Small intestine (tissue), 7 donors: Measurements from ENCODE around the gene COL4A2. TPM values are rescaled to one million over a fixed set of nuclear protein-coding genes. Genes with fewer than 3 reads are reported as not detected.

Experiments used
- DNase-seq, 2 donors: peaks; one replicate each; pipeline versions ENCODE4 v3.0.0 to v3.0.0-alpha.2; 2013
- FAIRE-seq: peaks from 2 replicates; lab custom pipeline; 2012; peaks lifted over from hg19 to GRCh38; lab: Jason Lieb, UNC
- H3K27ac ChIP-seq, 3 donors: one replicate each; pipeline ENCODE4 v1.5.1; 2013; ENCODE audit warnings: low read length in 2 of 3, mild to moderate bottlenecking in 2 of 3, control low read depth in 1 of 3, inconsistent platforms in 1 of 3, low read depth in 1 of 3, moderate library complexity in 1 of 3
- H3K27me3 ChIP-seq, 3 donors: one replicate each; pipeline ENCODE4 v1.6.1; 2013; ENCODE audit warnings: low read length in 3 of 3, inconsistent platforms in 1 of 3; ENCODE audit not compliant: control insufficient read depth in 3 of 3, insufficient read depth in 3 of 3
- H3K36me3 ChIP-seq, 3 donors: one replicate each; pipeline ENCODE4 v1.6.1; 2013; ENCODE audit warnings: low read length in 3 of 3, inconsistent platforms in 1 of 3, low read depth in 1 of 3, mild to moderate bottlenecking in 1 of 3, moderate library complexity in 1 of 3; ENCODE audit not compliant: control insufficient read depth in 3 of 3, insufficient read depth in 2 of 3
- H3K4me1 ChIP-seq, 3 donors: one replicate each; pipeline ENCODE4 v1.6.1; 2013; ENCODE audit warnings: low read length in 2 of 3, inconsistent platforms in 1 of 3, low read depth in 1 of 3, mild to moderate bottlenecking in 1 of 3, moderate library complexity in 1 of 3; ENCODE audit not compliant: control insufficient read depth in 3 of 3, insufficient read depth in 2 of 3
- H3K4me3 ChIP-seq, 3 donors: one replicate each; pipeline ENCODE4 v1.5.1; 2013; ENCODE audit warnings: low read length in 3 of 3, control low read depth in 1 of 3, inconsistent platforms in 1 of 3, low read depth in 1 of 3, mild to moderate bottlenecking in 1 of 3, moderate library complexity in 1 of 3
- H3K9me3 ChIP-seq, 2 donors: one replicate each; pipeline ENCODE4 v1.6.1; 2013; ENCODE audit warnings: low read depth in 1 of 2, low read length in 1 of 2; ENCODE audit not compliant: control insufficient read depth in 2 of 2, insufficient read depth in 1 of 2
- WGBS, 3 donors: extraction: QIAGEN DNeasy Blood & Tissue Kit; methylation state at CpG; one replicate each; pipeline ENCODE4 v1.1.7; 2013; 5-methylcytosine and 5-hydroxymethylcytosine counted together
- polyA plus RNA-seq, 4 donors: library from polyadenylated mRNA; stranded (reverse) in 3 of 4; unstranded in 1 of 4; fragments of 200-250 nt in 3 of 4; fragments of 120-200 nt in 1 of 4; gene quantifications; one replicate each; pipeline versions ENCODE4 v1.2.1 to v1.2.3, GENCODE V29; 2013
- donor health status: healthy with polysubstance abuse.
- donor health status: control.
- donor health status: control.
- donor health status: Bipolar disorder and iron deficiency.
- donor health status: healthy.

Gene COL4A2
- polyA plus RNA-seq, 4 donors: 42.3 to 120 (median 64.6) TPM

DNA sequence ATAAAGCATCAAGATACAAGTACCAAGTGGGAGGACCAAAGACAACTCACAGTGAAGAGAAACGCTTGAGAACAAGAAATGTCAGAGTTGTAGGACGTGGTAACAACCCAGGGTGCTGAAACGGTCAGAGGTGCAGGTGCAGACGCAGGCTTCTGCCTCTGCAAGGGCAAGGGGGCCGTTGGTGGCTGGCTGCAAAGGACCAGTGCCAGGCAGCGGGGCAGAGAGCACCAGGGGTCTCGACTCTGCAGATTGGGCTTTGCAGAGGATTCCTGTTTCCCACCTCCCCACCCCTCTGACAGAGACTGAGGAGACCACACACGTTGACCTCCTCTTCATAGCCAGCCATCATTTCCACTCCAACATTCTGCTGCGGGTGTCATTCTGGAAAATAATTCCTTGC lies 216.1 kb downstream of the COL4A2 start:
- Histone ChIP-seq H3K9me3 (no peaks in the 10 kb centered on the region), H3K36me3 (peaks cover 0 to 56% (median 3%) of the 10 kb centered on the region in 3 donors), H3K4me1 (peaks cover 25 to 77% (median 35%) of the 10 kb centered on the region in 3 donors), H3K27ac (no peak overlapping the region), H3K27me3 (no peaks in the 10 kb centered on the region), H3K4me3 (no peak overlapping the region)
- 70 to 77% (median 70%) methylated on average over 9 of the region's 9 CpGs for WGBS, 3 donors
- no peak for FAIRE-seq
- DNase-seq: no peak

DNA sequence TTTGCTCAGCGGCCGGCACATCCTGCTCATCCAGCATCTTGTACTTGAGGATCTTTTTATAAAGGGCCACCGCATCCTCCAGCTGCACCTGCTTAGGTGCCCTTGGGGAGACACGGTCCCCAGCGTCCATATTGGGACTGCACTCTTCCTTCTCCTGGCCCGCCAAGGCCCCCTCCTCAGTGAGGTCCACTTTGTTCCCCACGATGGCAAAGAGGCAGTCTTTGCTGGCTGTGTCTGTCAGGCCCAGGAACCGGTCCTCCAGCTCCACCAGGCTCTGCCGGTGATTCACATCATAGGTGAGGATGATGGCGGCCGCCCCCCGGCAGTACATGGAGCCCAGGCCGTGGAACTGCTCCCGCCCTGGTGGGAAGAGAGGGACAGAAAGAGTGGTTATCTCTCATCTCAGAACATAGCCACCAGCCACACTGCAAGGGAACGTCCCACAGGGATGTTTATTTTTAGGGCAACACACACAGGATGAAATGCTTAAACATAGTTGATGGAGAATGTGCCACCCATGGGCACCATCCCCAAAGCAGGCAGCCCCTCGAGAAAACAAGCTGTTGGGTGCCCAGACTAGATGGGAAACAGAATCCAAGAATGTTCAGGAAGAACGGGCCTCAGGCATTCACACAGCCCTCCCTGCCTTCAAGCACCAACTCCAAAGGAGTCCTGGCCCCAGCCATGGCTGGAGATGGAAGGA lies 216.9 kb downstream of the COL4A2 start:
- 54 to 73% (median 67%) methylated on average over 17 of the region's 17 CpGs for WGBS, 3 donors
- DNase-seq: no peak
- no peak for FAIRE-seq
- Histone ChIP-seq H3K27me3 (no peaks in the 10 kb centered on the region), H3K9me3 (no peaks in the 10 kb centered on the region), H3K27ac (peak overlapping the region; percentile 58 to 88 (median 86)), H3K4me3 (no peak overlapping the region), H3K4me1 (peaks cover 23 to 72% (median 33%) of the 10 kb centered on the region in 3 donors), H3K36me3 (peaks cover 0 to 52% (median 3%) of the 10 kb centered on the region in 3 donors)

DNA sequence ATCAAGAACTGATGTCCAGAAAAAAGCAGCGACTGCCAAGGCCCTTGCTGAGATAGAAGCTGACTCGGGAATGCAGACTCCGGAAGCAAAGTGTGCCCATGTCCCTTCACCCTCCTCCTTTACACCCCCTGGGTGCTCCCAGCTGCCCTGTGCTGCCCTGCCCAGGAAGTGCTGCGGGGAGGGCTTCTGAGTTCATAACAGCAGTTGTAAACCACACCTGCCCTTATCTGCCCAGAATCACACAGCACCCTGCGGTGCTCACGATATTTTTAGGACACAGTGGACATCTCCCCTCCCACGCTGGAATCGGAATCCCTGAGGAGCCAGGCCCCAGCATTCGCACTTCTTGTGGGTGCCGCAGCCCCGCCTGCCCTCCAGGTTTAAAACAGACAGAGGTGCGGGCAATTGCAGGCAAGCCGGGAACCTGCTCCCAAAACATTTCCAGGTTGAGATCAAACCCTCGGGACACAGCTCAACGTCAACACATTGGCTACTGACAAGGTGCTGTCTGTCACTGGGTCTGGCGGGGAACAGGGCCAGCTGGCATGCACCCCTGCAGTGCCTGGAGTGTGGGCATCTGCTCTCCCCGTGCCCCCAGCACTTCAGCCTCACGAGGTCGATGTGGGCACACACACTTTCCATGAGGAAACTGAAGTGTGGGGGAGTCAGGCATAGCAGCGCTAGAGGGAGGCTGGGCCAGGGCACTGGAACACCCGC lies 217.6 kb downstream of the COL4A2 start:
- Histone ChIP-seq H3K4me1 (peaks cover 23 to 70% (median 31%) of the 10 kb centered on the region in 3 donors), H3K27ac (peak overlapping the region; percentile 58 to 88 (median 86)), H3K9me3 (no peaks in the 10 kb centered on the region), H3K27me3 (no peaks in the 10 kb centered on the region), H3K36me3 (peaks cover 0 to 49% (median 3%) of the 10 kb centered on the region in 3 donors), H3K4me3 (no peak overlapping the region)
- no peak for FAIRE-seq
- 12 to 43% (median 18%) methylated on average over 21 of the region's 21 CpGs for WGBS, 3 donors
- peak; percentile 67 to 95 for DNase-seq

DNA sequence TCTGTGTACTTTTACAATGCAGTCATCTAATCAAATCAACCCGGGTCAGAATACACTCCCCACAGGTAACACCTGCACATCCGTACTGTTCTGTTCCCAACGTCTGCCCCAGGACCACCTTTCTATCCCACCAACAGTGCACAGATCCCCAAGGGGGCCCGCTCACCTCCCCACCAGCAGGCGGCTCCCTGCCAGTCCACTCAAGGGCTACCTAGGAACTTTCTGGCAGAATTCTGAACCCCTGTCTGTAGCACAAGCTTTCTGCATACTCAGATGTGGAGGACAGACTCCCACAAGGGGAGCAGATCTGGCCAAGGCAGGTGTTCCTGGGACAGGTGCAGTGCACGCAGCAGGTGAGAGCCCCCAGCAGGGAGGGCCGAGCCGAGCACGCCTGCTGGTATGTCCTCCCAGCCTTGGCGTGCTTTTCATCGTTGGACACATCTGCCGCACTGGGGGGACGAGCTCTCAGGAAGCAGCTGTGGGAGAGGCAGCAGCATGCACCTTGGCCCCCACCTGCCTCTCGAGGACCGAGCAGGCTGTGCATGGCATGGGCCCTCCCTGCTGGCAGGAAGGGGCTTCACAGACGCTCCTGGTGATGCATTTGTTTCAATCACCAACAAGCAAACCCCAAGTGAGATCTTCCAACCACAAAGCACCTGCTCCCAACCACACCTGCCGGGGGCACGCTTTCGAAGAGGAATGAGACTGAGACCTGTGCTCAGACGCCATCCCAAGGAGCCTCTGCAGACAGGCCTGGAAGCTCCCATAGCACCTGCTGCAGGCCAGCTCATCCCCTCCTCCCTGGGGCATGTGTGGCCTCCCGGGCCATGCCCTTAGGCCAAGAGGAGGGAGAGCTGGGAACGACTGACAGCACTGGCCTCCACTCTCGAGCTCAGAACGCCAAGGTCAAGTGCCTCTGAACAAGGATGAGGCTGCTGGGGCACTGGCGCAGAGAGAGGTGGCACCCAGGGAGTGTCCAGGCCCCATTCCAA lies 218.5 kb downstream of the COL4A2 start:
- Histone ChIP-seq H3K27me3 (no peaks in the 10 kb centered on the region), H3K4me1 (peaks cover 18 to 61% (median 24%) of the 10 kb centered on the region in 3 donors)
- 9 to 39% (median 27%) methylated on average over 25 of the region's 25 CpGs for WGBS, 3 donors

DNA sequence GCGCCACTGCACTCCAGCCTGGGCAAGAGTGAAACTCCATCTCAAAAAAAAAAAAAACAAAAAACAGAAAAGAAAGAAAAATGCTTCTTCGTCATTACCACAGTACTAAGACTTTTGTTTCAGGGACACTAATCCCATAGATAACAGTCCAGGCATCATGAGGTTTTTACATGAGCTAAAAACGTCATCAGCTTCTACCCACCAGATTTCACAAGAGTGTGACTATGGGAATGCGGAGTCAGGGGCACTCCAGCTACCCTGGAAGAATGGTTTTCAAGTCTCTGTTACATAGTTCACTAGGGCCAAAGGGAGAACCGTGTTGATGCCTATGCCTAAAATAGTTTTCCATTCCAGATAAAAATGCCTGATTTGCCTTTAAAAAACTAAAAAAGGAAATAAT lies 221.3 kb downstream of the COL4A2 start:
- DNase-seq (no peak), FAIRE-seq (no peak)
- H3K27me3 ChIP-seq: no peaks in the 10 kb centered on the region
- peaks cover 0 to 35% (median 1%) of the 10 kb centered on the region in 3 donors for H3K36me3 ChIP-seq
- no peaks in the 10 kb centered on the region for H3K9me3 ChIP-seq
- peaks cover 14 to 45% (median 22%) of the 10 kb centered on the region in 3 donors for H3K4me1 ChIP-seq
- no peak overlapping the region for H3K4me3 ChIP-seq
- H3K27ac ChIP-seq: peak overlapping the region in 1 of 3 donors; percentile 7
- 62 to 68% (median 66%) methylated on average over 5 of the region's 5 CpGs for WGBS, 3 donors

More for the DNA sequence above, 218.5 kb downstream of the COL4A2 start:
- Histone ChIP-seq H3K36me3 (peaks cover 0 to 39% (median 3%) of the 10 kb centered on the region in 3 donors), H3K4me3 (no peak overlapping the region), H3K27ac (peak overlapping the region; percentile 30 to 88 (median 86)), H3K9me3 (no peaks in the 10 kb centered on the region)
- FAIRE-seq (no peak), DNase-seq (peak; percentile 59 to 81)

DNA sequence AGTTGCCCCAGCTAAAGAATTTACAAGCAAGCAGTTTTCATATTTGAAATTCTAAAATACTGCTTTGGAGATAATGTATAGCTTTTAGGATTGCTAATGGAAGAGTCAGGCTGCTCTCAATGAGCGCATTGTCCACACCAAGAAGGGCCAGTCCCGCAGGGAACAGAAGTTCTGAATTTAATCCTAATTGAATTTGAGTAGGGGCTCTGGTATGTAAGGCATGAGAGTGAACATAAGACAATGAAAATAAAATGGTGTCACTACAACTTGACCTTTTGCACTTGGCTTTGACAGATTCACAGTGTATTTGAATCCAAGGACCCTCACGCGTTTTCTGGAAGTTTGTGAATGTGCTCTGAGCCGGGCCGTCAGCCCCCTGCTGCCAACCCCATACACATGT lies 221.8 kb downstream of the COL4A2 start:
- Histone ChIP-seq H3K4me3 (no peak overlapping the region), H3K9me3 (no peaks in the 10 kb centered on the region), H3K4me1 (peaks cover 13 to 45% (median 16%) of the 10 kb centered on the region in 3 donors), H3K27me3 (no peaks in the 10 kb centered on the region), H3K27ac (peak overlapping the region in 2 of 3 donors; percentile 7 to 22), H3K36me3 (peaks cover 0 to 33% (median 0%) of the 10 kb centered on the region in 3 donors)
- no peak for DNase-seq
- FAIRE-seq: no peak
- WGBS, 3 donors: 92 to 94% (median 93%) methylated on average over 6 of the region's 6 CpGs

DNA sequence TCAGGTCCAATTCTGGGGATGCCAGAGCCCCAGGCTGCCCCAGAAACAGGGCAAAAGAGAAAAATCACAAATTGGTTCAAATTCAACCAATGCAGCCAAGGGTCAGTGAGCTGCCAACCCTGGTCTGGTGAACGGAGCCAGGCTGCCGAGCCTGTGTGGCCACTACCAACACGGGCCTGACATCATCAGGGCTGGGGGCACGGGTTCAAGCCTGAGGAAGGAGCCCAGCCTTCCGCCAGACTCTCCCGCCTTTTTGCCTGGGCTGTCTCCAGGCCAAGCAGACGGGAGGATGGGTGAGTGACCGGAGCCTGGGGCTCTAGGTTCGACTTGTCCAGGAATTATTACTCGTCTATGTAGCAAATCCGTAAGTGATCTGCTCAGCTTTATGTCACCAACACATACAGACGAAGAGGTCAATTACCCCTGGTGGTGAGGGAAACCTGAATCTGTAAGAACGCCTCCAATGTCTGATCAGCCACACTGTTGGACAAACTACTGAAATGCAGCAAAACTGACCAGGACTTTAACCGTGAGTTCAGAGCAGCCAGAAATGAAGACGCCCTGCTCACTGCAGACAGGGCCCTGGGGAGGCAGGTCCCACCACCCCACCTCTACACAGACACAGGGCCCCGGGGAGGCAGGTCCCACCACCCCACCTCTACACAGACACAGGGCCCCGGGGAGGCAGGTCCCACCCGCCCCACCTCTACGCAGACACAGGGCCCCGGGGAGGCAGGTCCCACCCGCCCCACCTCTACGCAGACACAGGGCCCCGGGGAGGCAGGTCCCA lies 222.6 kb downstream of the COL4A2 start:
- no peak overlapping the region for H3K4me3 ChIP-seq
- 84 to 88% (median 86%) methylated on average over 15 to 20 of the region's 23 CpGs for WGBS, 3 donors
- H3K9me3 ChIP-seq: no peaks in the 10 kb centered on the region
- peaks cover 12 to 39% (median 13%) of the 10 kb centered on the region in 3 donors for H3K4me1 ChIP-seq
- no peak for FAIRE-seq
- no peaks in the 10 kb centered on the region for H3K27me3 ChIP-seq
- H3K36me3 ChIP-seq: peaks cover 0 to 31% (median 0%) of the 10 kb centered on the region in 3 donors
- H3K27ac ChIP-seq: peak overlapping the region in 2 of 3 donors; percentile 22 to 63
- no peak for DNase-seq
